HEK293 (cell line): ENCODE measurements around the gene L3MBTL3.
"Not testable (repeated sequence)": the region's sequence is repeated elsewhere in the genome, so short reads cannot be mapped to it uniquely, and the experiment has no call there.

Experiments
- CTCF ChIA-PET: fragments of 350-600 bp; formaldehyde crosslinking; extraction: SDS; loops from one replicate; lab custom pipeline; 2021; ENCODE audit warnings: antibody characterized with exemption; lab: Yijun Ruan, JAX
- POLR2A ChIA-PET: fragments of 300-600 bp; formaldehyde crosslinking; extraction: SDS; loops from one replicate; lab custom pipeline; 2020; ENCODE audit warnings: antibody characterized with exemption, inconsistent platforms; lab: Yijun Ruan, JAX
- H3K27ac ChIP-seq: fragments of 200-500 bp; sonication (Bioruptor generic); 2 replicates; pipeline ENCODE4 v1.5.1; 2014; ENCODE audit warnings: low read depth, low read length, control low read depth, inconsistent platforms; ENCODE audit errors: extremely low read depth
- H3K36me3 ChIP-seq, 2 experiments: fragments of 200-500 bp in 1 of 2; sonication (Bioruptor generic) in 1 of 2; 1 replicate in 1 of 2; 2 replicates in 1 of 2; pipeline ENCODE4 v1.5.1; 2014 to 2017; ENCODE audit warnings: inconsistent platforms in 2 of 2, low read length in 2 of 2; ENCODE audit not compliant: control insufficient read depth in 2 of 2, insufficient read depth in 1 of 2
- H3K4me1 ChIP-seq: fragments of 200-500 bp; sonication (Bioruptor generic); 2 replicates; pipeline ENCODE4 v1.5.1; 2014; ENCODE audit warnings: mild to moderate bottlenecking, low read length, inconsistent platforms; ENCODE audit not compliant: control insufficient read depth, insufficient read depth
- H3K4me3 ChIP-seq: 2 replicates; pipeline ENCODE4 v1.5.1; 2011; ENCODE audit warnings: low read depth, mild to moderate bottlenecking, control low read depth, low read length, moderate library complexity
- H3K9me3 ChIP-seq: fragments of 200-500 bp; sonication (Bioruptor generic); 2 replicates; pipeline ENCODE4 v1.5.1; 2014; ENCODE audit warnings: low read depth, low read length, inconsistent platforms; ENCODE audit not compliant: control insufficient read depth, insufficient read depth
- ELK4 ChIP-seq: IDR thresholded peaks from 2 replicates; pipeline ENCODE4 v1.6.1; 2011; ENCODE audit warnings: mild to moderate bottlenecking, low read depth, low read length, borderline replicate concordance
- FEZF1 ChIP-seq: fragments of 450-650 bp; formaldehyde crosslinking; IDR thresholded peaks from 2 replicates; pipeline ENCODE4 v1.5.1; 2016; ENCODE audit warnings: missing biosample characterization, missing genetic modification characterization
- OVOL3 ChIP-seq: fragments of 450-650 bp; formaldehyde crosslinking; IDR thresholded peaks from 2 replicates; pipeline ENCODE4 v1.5.1; 2016; ENCODE audit warnings: missing biosample characterization, missing genetic modification characterization
- TRIM28 ChIP-seq: IDR thresholded peaks from 2 replicates; pipeline ENCODE4 v1.6.1; 2011; ENCODE audit warnings: low read length, control low read depth, borderline replicate concordance
- ZNF112 ChIP-seq: fragments of 450-650 bp; formaldehyde crosslinking; IDR thresholded peaks from 2 replicates; pipeline ENCODE4 v1.5.0; 2017; ENCODE audit warnings: missing biosample characterization, missing genetic modification characterization
- ZNF146 ChIP-seq: fragments of 450-650 bp; formaldehyde crosslinking; IDR thresholded peaks from 2 replicates; pipeline ENCODE4 v1.5.1; 2016; ENCODE audit warnings: missing biosample characterization, missing genetic modification characterization
- ZNF174 ChIP-seq: fragments of 450-650 bp; formaldehyde crosslinking; IDR thresholded peaks from 2 replicates; pipeline ENCODE4 v1.5.0; 2017; ENCODE audit warnings: missing biosample characterization, mild to moderate bottlenecking, missing genetic modification characterization
- ZNF202 ChIP-seq: fragments of 450-650 bp; formaldehyde crosslinking; IDR thresholded peaks from 2 replicates; pipeline ENCODE4 v1.5.1; 2016; ENCODE audit warnings: missing biosample characterization, missing genetic modification characterization, borderline replicate concordance
- ZNF354C ChIP-seq: fragments of 450-650 bp; formaldehyde crosslinking; IDR thresholded peaks from 2 replicates; pipeline ENCODE4 v1.5.1; 2016; ENCODE audit warnings: missing biosample characterization, missing genetic modification characterization, low read depth, borderline replicate concordance
- ZNF37A ChIP-seq: fragments of 450-650 bp; IDR thresholded peaks from 2 replicates; pipeline ENCODE4 v1.5.1; 2018; ENCODE audit warnings: missing biosample characterization, missing genetic modification characterization
- ZNF416 ChIP-seq: fragments of 450-650 bp; formaldehyde crosslinking; IDR thresholded peaks from 2 replicates; pipeline ENCODE4 v1.5.1; 2016; ENCODE audit warnings: missing biosample characterization, missing genetic modification characterization
- ZNF558 ChIP-seq: fragments of 450-650 bp; formaldehyde crosslinking; IDR thresholded peaks from 2 replicates; pipeline ENCODE4 v1.5.1; 2016; ENCODE audit warnings: missing biosample characterization, missing genetic modification characterization
- ZNF664 ChIP-seq: fragments of 450-650 bp; formaldehyde crosslinking; IDR thresholded peaks from 2 replicates; pipeline ENCODE4 v1.5.1; 2016; ENCODE audit warnings: missing biosample characterization, missing genetic modification characterization
- ZNF785 ChIP-seq: fragments of 450-650 bp; formaldehyde crosslinking; IDR thresholded peaks from 2 replicates; pipeline ENCODE4 v1.5.1; 2016; ENCODE audit warnings: missing biosample characterization, missing genetic modification characterization
- TF ChIP-seq, protein P1 (sequence below): fragments of 450-650 bp; formaldehyde crosslinking; IDR thresholded peaks from 2 replicates; pipeline ENCODE4 v1.5.1; 2017; ENCODE audit warnings: missing biosample characterization, missing genetic modification characterization
- TF ChIP-seq, protein P2 (sequence below): fragments of 450-650 bp; formaldehyde crosslinking; IDR thresholded peaks from 2 replicates; pipeline ENCODE4 v1.5.1; 2016; ENCODE audit warnings: missing biosample characterization, missing genetic modification characterization
- TF ChIP-seq, protein P3 (sequence below): fragments of 450-650 bp; formaldehyde crosslinking; IDR thresholded peaks from 2 replicates; pipeline ENCODE4 v1.5.1; 2016; ENCODE audit warnings: missing biosample characterization, missing genetic modification characterization, low read depth

L3MBTL3 gene

DNA sequence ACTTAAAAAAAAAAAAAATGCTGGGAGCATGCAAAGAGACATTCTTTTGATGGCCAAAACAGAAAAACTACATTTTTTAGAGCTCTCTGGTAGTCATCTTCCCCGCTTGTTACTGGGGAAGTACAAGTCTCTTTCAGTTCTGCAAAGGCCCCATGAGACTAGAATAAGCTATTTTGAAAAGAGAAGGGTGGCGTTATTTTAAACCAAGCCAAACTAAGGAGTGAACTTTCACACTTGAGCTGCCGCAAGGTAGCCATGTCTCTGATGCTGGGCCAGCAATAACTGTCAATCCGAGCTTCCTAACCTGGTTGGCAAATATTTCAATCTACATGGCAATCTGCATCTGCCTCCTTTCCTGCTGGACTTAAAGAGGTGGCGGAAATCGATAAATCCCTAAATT lies 96.7 kb downstream of the L3MBTL3 start:
- no peak overlapping the region for H3K4me3 ChIP-seq
- ChIA-PET CTCF (interaction anchor here (0.9 kb wide), 1 partner anchor 171 kb away, joined by 3 read pairs; no protein-coding TSS in a partner anchor), POLR2A (no interaction called here)
- peaks cover 0 to 13% of the 10 kb centered on the region in 2 experiments; a peak in 1 of 3 replicates for H3K36me3 ChIP-seq
- H3K4me1 ChIP-seq, result no peaks in the 10 kb centered on the region
- H3K27ac ChIP-seq, result no peak overlapping the region
- TF ChIP-seq ZNF664 (tag by site-specific recombination) (no peak), ZNF416 (tag by site-specific recombination) (no peak), ZNF558 (tag by site-specific recombination) (no peak), ZNF202 (tag by site-specific recombination) (no peak), ZNF785 (no peak), ZNF112 (tag by site-specific recombination) (no peak)
- TF ChIP-seq, protein P1, sequence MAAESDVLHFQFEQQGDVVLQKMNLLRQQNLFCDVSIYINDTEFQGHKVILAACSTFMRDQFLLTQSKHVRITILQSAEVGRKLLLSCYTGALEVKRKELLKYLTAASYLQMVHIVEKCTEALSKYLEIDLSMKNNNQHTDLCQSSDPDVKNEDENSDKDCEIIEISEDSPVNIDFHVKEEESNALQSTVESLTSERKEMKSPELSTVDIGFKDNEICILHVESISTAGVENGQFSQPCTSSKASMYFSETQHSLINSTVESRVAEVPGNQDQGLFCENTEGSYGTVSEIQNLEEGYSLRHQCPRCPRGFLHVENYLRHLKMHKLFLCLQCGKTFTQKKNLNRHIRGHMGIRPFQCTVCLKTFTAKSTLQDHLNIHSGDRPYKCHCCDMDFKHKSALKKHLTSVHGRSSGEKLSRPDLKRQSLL (tag by site-specific recombination), result no peak
- TF ChIP-seq, protein P2, sequence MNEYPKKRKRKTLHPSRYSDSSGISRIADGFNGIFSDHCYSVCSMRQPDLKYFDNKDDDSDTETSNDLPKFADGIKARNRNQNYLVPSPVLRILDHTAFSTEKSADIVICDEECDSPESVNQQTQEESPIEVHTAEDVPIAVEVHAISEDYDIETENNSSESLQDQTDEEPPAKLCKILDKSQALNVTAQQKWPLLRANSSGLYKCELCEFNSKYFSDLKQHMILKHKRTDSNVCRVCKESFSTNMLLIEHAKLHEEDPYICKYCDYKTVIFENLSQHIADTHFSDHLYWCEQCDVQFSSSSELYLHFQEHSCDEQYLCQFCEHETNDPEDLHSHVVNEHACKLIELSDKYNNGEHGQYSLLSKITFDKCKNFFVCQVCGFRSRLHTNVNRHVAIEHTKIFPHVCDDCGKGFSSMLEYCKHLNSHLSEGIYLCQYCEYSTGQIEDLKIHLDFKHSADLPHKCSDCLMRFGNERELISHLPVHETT (tag by site-specific recombination), result no peak
- no peaks in the 10 kb centered on the region for H3K9me3 ChIP-seq

- Histone ChIP-seq H3K36me3 (peaks cover 0 to 9% of the 10 kb centered on the region in 2 experiments; a peak in 2 of 3 replicates), H3K4me1 (no peaks in the 10 kb centered on the region), H3K9me3 (no peaks in the 10 kb centered on the region), H3K27ac (no peak overlapping the region), H3K4me3 (no peak overlapping the region)
- ChIA-PET POLR2A (no interaction called here), CTCF (no interaction called here)
- no peak for TF ChIP-seq ZNF37A (tag by site-specific recombination)
- TF ChIP-seq, protein P3, sequence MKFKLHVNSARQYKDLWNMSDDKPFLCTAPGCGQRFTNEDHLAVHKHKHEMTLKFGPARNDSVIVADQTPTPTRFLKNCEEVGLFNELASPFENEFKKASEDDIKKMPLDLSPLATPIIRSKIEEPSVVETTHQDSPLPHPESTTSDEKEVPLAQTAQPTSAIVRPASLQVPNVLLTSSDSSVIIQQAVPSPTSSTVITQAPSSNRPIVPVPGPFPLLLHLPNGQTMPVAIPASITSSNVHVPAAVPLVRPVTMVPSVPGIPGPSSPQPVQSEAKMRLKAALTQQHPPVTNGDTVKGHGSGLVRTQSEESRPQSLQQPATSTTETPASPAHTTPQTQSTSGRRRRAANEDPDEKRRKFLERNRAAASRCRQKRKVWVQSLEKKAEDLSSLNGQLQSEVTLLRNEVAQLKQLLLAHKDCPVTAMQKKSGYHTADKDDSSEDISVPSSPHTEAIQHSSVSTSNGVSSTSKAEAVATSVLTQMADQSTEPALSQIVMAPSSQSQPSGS (tag by site-specific recombination), result no peak
- TF ChIP-seq OVOL3 (tag by site-specific recombination), result no peak
- TF ChIP-seq FEZF1, result no peak
These were observed 97.9 kb downstream of the L3MBTL3 start for GRCh38 chr6:130116273-130116672.

- H3K9me3 ChIP-seq, H3K4me3 ChIP-seq, H3K4me1 ChIP-seq, POLR2A ChIA-PET, H3K36me3 ChIP-seq, H3K27ac ChIP-seq: not testable (repeated sequence)
- peak; percentile 77 for TF ChIP-seq ZNF146 (tag by site-specific recombination)
- CTCF ChIA-PET, result interaction anchor here (0.7 kb wide), 1 partner anchor 1238 kb away, joined by 3 read pairs; no protein-coding TSS in a partner anchor
These were observed 98.9 kb downstream of the L3MBTL3 start for GRCh38 chr6:130117187-130117701.

- no peaks in the 10 kb centered on the region for H3K9me3 ChIP-seq
- POLR2A ChIA-PET, result no interaction called here
- H3K4me3 ChIP-seq, result no peak overlapping the region
- H3K36me3 ChIP-seq, result peaks cover 0 to 3% of the 10 kb centered on the region in 2 experiments; a peak in 2 of 3 replicates
- H3K27ac ChIP-seq, result no peak overlapping the region
- TF ChIP-seq ZNF354C (tag by site-specific recombination) (no peak), TRIM28 (no peak), ELK4 (no peak), ZNF174 (tag by site-specific recombination) (no peak)
- TF ChIP-seq, all 188 proteins: peak for 0
- CTCF ChIA-PET, result interaction anchor here (0.6 kb wide), 1 partner anchor 673 kb away, joined by 4 read pairs; no protein-coding TSS in a partner anchor
- no peaks in the 10 kb centered on the region for H3K4me1 ChIP-seq
These were observed 99.9 kb downstream of the L3MBTL3 start for GRCh38 chr6:130118236-130118635.
